Activated T-helper 9 cell treated with anti-CD3 and anti-CD28 coated beads, Interleukin-2, amount 50 U/mL, for 16 hours (primary cell): ENCODE measurements around the gene C3orf18.
"Not testable (repeated sequence)": the region's sequence is repeated elsewhere in the genome, so short reads cannot be mapped to it uniquely, and the experiment has no call there.

ENCODE experiments used
- DNase-seq: peaks from one replicate; pipeline ENCODE4 v3.0.0-alpha.2; 2020; ENCODE audit warnings: low read depth

C3orf18 gene

GRCh38 chr3:50523279-50523811 lies 44.2 kb downstream of the C3orf18 start:
- no peak for DNase-seq

GRCh38 chr3:50521572-50521971 lies 46.0 kb downstream of the C3orf18 start:
- DNase-seq = no peak

GRCh38 chr3:50520849-50521248 lies 46.7 kb downstream of the C3orf18 start:
- DNase-seq = no peak

GRCh38 chr3:50519471-50520089 lies 48.0 kb downstream of the C3orf18 start:
- peak; percentile 60 for DNase-seq

- no peak for DNase-seq
Measured at GRCh38 chr3:50518436-50518835, 49.1 kb downstream of the C3orf18 start.

GRCh38 chr3:50517721-50518206 lies 49.8 kb downstream of the C3orf18 start:
- DNase-seq = no peak

GRCh38 chr3:50516440-50516871 lies 51.1 kb downstream of the C3orf18 start:
- DNase-seq = no peak

GRCh38 chr3:50515565-50516439 lies 51.7 kb downstream of the C3orf18 start:
- DNase-seq = no peak

- DNase-seq = not testable (repeated sequence)
Measured at GRCh38 chr3:50512908-50513307, 54.6 kb downstream of the C3orf18 start.

GRCh38 chr3:50512131-50512530 lies 55.4 kb downstream of the C3orf18 start:
- DNase-seq = no peak

- no peak for DNase-seq
Measured at GRCh38 chr3:50510325-50510724, 57.2 kb downstream of the C3orf18 start.

- DNase-seq = no peak
Measured at GRCh38 chr3:50509715-50510114, 57.8 kb downstream of the C3orf18 start.

- DNase-seq = no peak
Measured at GRCh38 chr3:50508821-50509220, 58.7 kb downstream of the C3orf18 start.
